Right lobe of liver (tissue), 6 donors: ENCODE data around the gene ABCD4. TPM values are rescaled to one million over a fixed set of nuclear protein-coding genes. Genes with fewer than 3 reads are reported as not detected.

Experiments
- ATAC-seq, 4 donors: fragments of 200-7000 bp; cut with Tn5 transposase; one replicate each; pipeline ENCODE4 v1.9.1; 2020; ENCODE audit warnings: mild to moderate bottlenecking in 4 of 4, moderate library complexity in 4 of 4
- DNase-seq, 3 donors: peaks; one replicate each; pipeline ENCODE4 v3.0.0-alpha.2; 2020
- H3K27ac ChIP-seq, 3 donors: fragments of 200-600 bp; one replicate each; pipeline ENCODE4 v1.8.0; 2022
- H3K27me3 ChIP-seq, 2 donors: fragments of 200-600 bp; one replicate each; pipeline ENCODE4 v1.8.0; 2022
- H3K36me3 ChIP-seq, 4 donors: fragments of 200-600 bp; sonication (generic) in 1 of 4; one replicate each; pipeline versions ENCODE4 v1.5.1 to v1.8.0; 2017 to 2022; ENCODE audit warnings: control low read depth in 1 of 4
- H3K4me1 ChIP-seq, 4 donors: fragments of 200-600 bp; sonication (generic) in 1 of 4; one replicate each; pipeline versions ENCODE4 v1.5.1 to v1.8.0; 2017 to 2022; ENCODE audit warnings: control low read depth in 1 of 4
- H3K4me3 ChIP-seq, 3 donors: fragments of 200-600 bp; one replicate each; pipeline ENCODE4 v1.8.0; 2022
- H3K9me3 ChIP-seq, 4 donors: fragments of 200-600 bp; sonication (generic) in 1 of 4; one replicate each; pipeline versions ENCODE4 v1.5.1 to v1.8.0; 2017 to 2022; ENCODE audit warnings: control low read depth in 1 of 4
- POLR2A ChIP-seq: fragments of 450-650 bp; IDR thresholded peaks from one replicate; pipeline ENCODE4 v1.6.1; 2017; ENCODE audit warnings: antibody characterized with exemption, mild to moderate bottlenecking
- WGBS: methylation state at CpG from one replicate; pipeline ENCODE4 v1.1.6; 2018; ENCODE audit warnings: low coverage, low lambda C conversion rate; ENCODE audit not compliant: insufficient coverage; ENCODE audit errors: missing lambda C conversion rate; 5-methylcytosine and 5-hydroxymethylcytosine counted together
- intact Hi-C, 2 donors: fragments of 100-400 bp; cut with DNase I; formaldehyde crosslinking; loops; one replicate each; pipeline versions ENCODE4 v1.11.2 to v1.14.1; 2022
- total RNA-seq, 6 experiments: library from RNA; depleted of rRNA in 2 of 6; stranded (reverse); fragments of >200 nt in 2 of 6; fragmentation: NEBNext Ultra II Directional in 3 of 6; extraction: Animal tissue kit (Norgen Biotek cat#: 25700) in 3 of 6; gene quantifications; one replicate each; pipeline versions ENCODE4 v1.1.0 to v1.2.4, GENCODE V29; 2016 to 2023
- TF ChIP-seq, protein P1 (sequence below), 4 donors: fragments of 200-600 bp in 3 of 4; fragments of 450-650 bp in 1 of 4; IDR thresholded peaks; one replicate each; pipeline versions ENCODE4 v1.5.1 to v1.8.0; 2016 to 2022; ENCODE audit warnings: antibody characterized with exemption in 4 of 4, mild to moderate bottlenecking in 2 of 4
- donor health status: DM: no; HTN: yes; CAD: no.
- donor health status: DM: no; HTN: no; CAD: no.
- donor health status: DM: no; HTN: no; CAD: no.
- donor health status: DM: no; HTN: yes; CAD: no.
- donor health status: DM: no; HTN: yes; CAD: no.

ABCD4 gene
- total RNA-seq, 6 experiments from 2014 or later: 20.3 to 39.3 (median 32.2) TPM

- 4% methylated on average over 22 of the region's 94 CpGs for WGBS
Measured at GRCh38 chr14:74239848-74240793, 62.6 kb downstream of the ABCD4 start.

GRCh38 chr14:74238974-74239847 lies 63.5 kb downstream of the ABCD4 start, which contains the start of gene VSX2:
Gene VSX2, plus strand, starts transcription at chr14:74239449. Its CDS starts 113 bp downstream, at chr14:74239562.
- DNase-seq: no peak
- TF ChIP-seq, protein P1, sequence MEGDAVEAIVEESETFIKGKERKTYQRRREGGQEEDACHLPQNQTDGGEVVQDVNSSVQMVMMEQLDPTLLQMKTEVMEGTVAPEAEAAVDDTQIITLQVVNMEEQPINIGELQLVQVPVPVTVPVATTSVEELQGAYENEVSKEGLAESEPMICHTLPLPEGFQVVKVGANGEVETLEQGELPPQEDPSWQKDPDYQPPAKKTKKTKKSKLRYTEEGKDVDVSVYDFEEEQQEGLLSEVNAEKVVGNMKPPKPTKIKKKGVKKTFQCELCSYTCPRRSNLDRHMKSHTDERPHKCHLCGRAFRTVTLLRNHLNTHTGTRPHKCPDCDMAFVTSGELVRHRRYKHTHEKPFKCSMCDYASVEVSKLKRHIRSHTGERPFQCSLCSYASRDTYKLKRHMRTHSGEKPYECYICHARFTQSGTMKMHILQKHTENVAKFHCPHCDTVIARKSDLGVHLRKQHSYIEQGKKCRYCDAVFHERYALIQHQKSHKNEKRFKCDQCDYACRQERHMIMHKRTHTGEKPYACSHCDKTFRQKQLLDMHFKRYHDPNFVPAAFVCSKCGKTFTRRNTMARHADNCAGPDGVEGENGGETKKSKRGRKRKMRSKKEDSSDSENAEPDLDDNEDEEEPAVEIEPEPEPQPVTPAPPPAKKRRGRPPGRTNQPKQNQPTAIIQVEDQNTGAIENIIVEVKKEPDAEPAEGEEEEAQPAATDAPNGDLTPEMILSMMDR (IDR thresholded peaks at IDR 0.05): no peak
- no peak for TF ChIP-seq POLR2A
- Histone ChIP-seq H3K4me1 (peaks cover 0 to 23% (median 9%) of the 10 kb centered on the region in 4 donors), H3K36me3 (no peaks in the 10 kb centered on the region), H3K27ac (no peak within 1 kb of the TSS), H3K9me3 (no peaks in the 10 kb centered on the region), H3K27me3 (peaks cover 23 to 30% of the 10 kb centered on the region in 2 donors), H3K4me3 (peak within 1 kb of the TSS in 1 of 3 donors; percentile 13)
- 15% methylated on average over 16 of the region's 40 CpGs for WGBS
- intact Hi-C loops: no loop called here
- ATAC-seq: no peak

More at GRCh38 chr14:74239848-74240793, 62.6 kb downstream of the ABCD4 start:
- H3K4me3 ChIP-seq: peak overlapping the region in 1 of 3 donors; percentile 13
- intact Hi-C loops: no loop called here
- H3K27ac ChIP-seq: no peak overlapping the region
- DNase-seq: no peak
- peaks cover 0 to 23% (median 9%) of the 10 kb centered on the region in 4 donors for H3K4me1 ChIP-seq
- no peaks in the 10 kb centered on the region for H3K9me3 ChIP-seq
- H3K36me3 ChIP-seq: no peaks in the 10 kb centered on the region
- TF ChIP-seq, protein P1 (IDR thresholded peaks at IDR 0.05): no peak
- TF ChIP-seq POLR2A: no peak
- H3K27me3 ChIP-seq: peaks cover 23 to 30% of the 10 kb centered on the region in 2 donors
- ATAC-seq: peak; percentile 14 to 22 (median 18)

DNA sequence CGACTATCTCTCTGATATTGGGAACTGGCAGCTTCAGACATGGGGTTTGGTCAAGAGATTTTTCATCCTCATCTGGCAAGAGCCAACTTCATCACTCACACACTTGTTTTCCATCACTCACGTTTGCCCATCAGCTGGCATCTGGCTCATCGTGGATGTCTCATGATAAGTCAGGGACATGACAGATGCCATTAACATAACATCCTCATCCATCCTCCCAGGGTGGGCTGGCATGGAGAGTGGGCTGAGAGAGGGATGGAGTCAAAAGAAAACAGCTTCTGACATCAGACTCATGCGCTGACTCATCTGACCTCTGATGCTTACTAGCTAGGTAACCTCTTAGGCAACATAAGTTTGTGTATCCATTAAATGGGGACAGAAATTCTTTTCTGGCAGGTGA lies 65.3 kb downstream of the ABCD4 start:
- Histone ChIP-seq H3K9me3 (no peaks in the 10 kb centered on the region), H3K4me1 (peaks cover 0 to 23% (median 9%) of the 10 kb centered on the region in 4 donors), H3K4me3 (no peak overlapping the region), H3K36me3 (no peaks in the 10 kb centered on the region), H3K27ac (no peak overlapping the region), H3K27me3 (peaks cover 20 to 23% of the 10 kb centered on the region in 2 donors)
- WGBS: 55% methylated on average over 3 of the region's 4 CpGs
- ATAC-seq (no peak), DNase-seq (no peak)
- intact Hi-C loops: no loop called here
- TF ChIP-seq POLR2A: no peak
- TF ChIP-seq, protein P1 (IDR thresholded peaks at IDR 0.05): no peak

Other genes with a start within 250 kb of the ABCD4 start
- gene ALDH6A1, start 218.5 kb downstream of the ABCD4 start, total RNA-seq: 100 to 1,000 TPM in 5 of 6 experiments, 10 to 100 TPM in 1; 99.1 to 449 (median 221) TPM
- 10 to 100 TPM in 1 of 6 experiments, 1 to 10 TPM in 5; 2.3 to 59.5 (median 4.8) TPM for gene LIN52, start 218.0 kb downstream of the ABCD4 start, total RNA-seq
- not detected for gene VSX2, start 63.5 kb downstream of the ABCD4 start, total RNA-seq
- gene VRTN, start 45.5 kb upstream of the ABCD4 start, total RNA-seq: not detected
- not detected for gene SYNDIG1L, start 123.3 kb upstream of the ABCD4 start, total RNA-seq
- 100 to 1,000 TPM in 3 of 6 experiments, 10 to 100 TPM in 3; 49.4 to 203 (median 98.0) TPM for gene NPC2, start 190.4 kb upstream of the ABCD4 start, total RNA-seq
- gene ISCA2, start 190.8 kb upstream of the ABCD4 start, total RNA-seq: 10 to 100 TPM in 5 of 6 experiments, 1 to 10 TPM in 1; 7.8 to 16.3 (median 11.4) TPM